CD4-positive, alpha-beta T cell treated with Interleukin-17A for 4 hours (primary cell): Measurements from ENCODE around the gene STARD9.
"Not testable (repeated sequence)": the region's sequence is repeated elsewhere in the genome, so short reads cannot be mapped to it uniquely, and the experiment has no call there.

Experiments used
- DNase-seq: peaks from one replicate; pipeline ENCODE4 v3.0.0-alpha.2; 2020; ENCODE audit warnings: mixed read lengths

The STARD9 gene

DNA sequence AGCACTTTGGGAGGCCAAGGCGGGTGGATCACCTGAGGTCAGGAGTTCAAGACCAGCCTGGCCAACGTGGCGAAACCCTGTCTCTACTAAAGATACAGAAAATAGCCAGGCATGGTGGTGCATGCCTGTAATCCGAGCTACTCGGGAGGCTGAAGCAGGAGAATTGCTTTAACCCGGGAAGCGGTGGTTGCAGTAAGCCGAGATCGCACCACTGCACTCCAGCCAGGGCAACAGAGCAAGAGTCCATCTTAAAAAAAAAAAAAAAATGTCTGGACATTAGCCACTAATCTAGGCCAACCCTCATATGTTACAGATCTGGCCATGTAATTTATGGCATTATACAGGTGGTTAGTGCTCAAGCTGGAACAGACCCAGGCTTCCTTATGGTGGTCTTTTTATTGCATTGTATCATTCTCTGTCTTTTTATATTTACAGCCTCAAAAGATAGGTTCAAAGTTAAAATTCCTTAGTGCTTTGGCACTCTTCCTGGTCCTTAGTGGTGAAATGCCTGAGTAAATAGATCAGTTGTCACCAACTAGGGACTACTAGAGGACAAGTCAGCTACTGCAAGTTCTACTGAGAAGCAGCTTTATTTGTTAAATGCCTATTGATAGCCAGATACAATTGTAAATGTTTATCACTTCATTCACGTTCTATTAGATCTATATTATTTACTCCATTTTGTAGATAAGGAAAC lies 16.0 kb downstream of the STARD9 start:
- DNase-seq: no peak

GRCh38 chr15:42592716-42593115 lies 17.3 kb downstream of the STARD9 start:
- no peak for DNase-seq

- no peak for DNase-seq
These were observed 17.7 kb downstream of the STARD9 start for GRCh38 chr15:42593143-42593542.

GRCh38 chr15:42594095-42594494 lies 18.7 kb downstream of the STARD9 start:
- DNase-seq: no peak

DNA sequence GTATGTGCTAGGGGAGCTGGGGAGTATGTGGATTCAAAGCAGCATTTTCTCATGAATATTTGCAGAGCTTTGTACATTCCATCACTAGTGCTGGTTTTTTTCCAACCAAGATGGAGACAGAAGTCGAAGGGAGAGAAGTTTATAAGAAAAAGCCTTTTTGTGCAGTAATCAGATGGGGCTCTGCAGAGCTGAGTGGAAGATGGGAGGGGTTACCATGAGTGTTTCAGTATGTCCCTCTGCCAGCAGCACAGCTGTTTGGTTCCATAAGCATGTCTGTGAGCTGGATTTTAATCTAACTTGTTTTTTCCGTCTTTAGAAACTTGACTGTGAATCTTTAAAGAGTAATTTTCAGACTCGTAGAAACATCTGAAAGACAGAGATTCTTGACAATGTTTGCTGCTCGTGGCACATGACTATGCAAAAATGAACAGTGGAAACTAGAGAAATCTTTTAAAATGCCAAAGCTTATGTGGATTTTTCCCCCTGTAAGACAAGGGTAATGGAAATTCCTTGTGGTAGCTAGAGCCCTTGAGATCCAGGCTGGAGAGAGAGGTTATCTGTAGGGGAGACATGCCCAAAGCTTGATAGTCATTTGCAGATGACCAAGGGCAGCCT lies 20.3 kb downstream of the STARD9 start:
- no peak for DNase-seq

- DNase-seq: not testable (repeated sequence)
These were observed 25.9 kb downstream of the STARD9 start for GRCh38 chr15:42601316-42601715.

- DNase-seq: no peak
These were observed 27.1 kb downstream of the STARD9 start for GRCh38 chr15:42602501-42602900.

DNA sequence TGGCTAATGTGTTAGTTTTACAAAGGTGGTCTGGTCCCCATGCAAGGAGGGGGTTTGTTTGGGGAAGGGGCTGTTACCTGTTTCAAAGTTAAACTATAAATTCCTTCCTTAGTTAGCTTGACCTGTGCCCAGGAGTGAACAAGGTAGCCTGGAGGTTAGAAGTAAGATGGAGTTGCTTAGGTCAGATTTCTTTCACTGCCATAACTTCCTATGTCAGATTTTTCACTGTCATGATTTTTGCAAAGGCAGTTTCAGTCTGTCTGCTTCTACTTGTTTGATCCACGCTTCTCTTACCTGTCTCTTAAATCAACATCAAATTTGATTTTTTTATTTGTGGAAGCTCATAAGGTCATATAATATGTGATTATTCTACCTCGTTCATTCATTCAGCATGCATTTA lies 28.6 kb downstream of the STARD9 start:
- DNase-seq: no peak

- DNase-seq: peak; percentile 6
These were observed 29.7 kb downstream of the STARD9 start for GRCh38 chr15:42604894-42605744.

GRCh38 chr15:42605796-42606195 lies 30.4 kb downstream of the STARD9 start:
- no peak for DNase-seq

DNA sequence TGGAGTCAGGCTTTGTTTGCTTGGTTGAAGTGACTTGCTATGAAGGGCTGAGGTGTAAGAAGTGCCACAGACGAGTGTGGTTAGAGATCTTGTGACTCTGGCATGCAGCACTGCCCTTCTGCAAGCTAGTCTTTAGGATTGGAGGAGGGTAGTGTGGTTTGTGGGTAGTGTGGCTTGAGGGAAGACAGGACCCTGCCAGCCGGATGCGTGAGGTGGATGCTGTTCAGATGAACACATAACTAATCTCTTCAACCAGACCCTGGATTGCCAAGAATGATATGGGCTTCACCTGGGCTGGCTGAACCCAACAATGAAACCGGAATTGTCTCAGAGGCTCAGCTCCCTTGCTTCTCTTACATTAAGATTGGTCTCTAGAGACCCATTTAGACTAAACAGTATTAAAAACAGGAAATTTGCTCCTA lies 32.7 kb downstream of the STARD9 start:
- DNase-seq: peak; percentile 44

DNA sequence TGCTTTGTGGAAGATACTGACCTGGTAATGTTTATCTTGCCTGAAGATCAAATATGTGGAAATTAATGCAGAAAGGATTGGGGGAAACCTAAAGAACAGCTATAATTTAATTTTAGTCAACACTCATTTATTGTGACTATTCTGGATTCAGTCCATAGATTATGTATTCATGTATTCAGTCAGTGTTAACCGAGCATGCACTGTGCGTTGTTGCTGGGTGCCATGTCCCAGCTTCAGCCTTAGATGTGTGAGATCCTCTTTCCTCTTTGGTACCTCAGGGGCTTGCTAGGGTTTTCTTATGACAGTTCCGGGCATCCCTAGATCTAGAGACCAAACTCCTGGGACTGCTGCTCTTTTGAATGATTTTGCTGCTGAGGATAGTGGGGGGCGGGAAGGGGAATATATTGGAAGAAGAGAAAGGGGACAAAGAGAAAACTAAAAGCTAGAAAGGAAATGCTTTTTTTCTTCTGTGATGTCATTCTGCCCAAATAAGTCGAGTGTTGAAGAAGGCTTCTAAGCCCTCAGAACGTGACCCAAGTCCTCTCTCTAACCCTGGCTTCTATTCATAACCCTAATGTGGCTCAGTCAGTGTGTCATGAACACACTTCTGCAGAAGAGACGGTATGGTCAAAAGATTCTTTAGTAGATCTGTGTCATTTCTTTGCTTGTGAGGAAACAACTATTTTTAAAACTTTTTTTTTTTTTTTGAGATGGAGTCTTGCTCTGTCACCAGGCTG lies 33.5 kb downstream of the STARD9 start:
- DNase-seq: peak; percentile 4

GRCh38 chr15:42611532-42611931 lies 36.1 kb downstream of the STARD9 start:
- no peak for DNase-seq

- DNase-seq: no peak
These were observed 37.0 kb downstream of the STARD9 start for GRCh38 chr15:42612367-42612912.

DNA sequence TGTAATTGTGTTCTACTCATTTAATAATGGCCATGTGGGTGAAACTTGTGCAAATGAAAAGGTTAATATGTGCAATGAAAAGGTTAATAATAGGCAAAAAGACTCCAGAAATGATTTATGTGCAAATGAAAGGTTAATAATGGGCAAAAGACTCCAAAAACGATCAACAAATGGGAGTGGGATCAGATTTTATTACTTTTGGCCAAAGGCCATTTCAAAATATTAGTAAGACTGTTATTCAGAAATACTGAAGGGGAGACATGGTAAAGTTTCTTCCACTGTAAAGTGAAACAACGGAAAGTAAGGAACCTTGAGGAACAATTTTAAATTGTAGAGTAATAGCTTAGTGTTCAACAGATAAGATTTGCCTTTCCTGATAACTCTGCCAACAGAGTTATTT lies 40.7 kb downstream of the STARD9 start:
- DNase-seq: no peak

GRCh38 chr15:42619656-42620371 lies 44.4 kb downstream of the STARD9 start:
- DNase-seq: no peak

- no peak for DNase-seq
These were observed 46.0 kb downstream of the STARD9 start for GRCh38 chr15:42621386-42621785.

DNA sequence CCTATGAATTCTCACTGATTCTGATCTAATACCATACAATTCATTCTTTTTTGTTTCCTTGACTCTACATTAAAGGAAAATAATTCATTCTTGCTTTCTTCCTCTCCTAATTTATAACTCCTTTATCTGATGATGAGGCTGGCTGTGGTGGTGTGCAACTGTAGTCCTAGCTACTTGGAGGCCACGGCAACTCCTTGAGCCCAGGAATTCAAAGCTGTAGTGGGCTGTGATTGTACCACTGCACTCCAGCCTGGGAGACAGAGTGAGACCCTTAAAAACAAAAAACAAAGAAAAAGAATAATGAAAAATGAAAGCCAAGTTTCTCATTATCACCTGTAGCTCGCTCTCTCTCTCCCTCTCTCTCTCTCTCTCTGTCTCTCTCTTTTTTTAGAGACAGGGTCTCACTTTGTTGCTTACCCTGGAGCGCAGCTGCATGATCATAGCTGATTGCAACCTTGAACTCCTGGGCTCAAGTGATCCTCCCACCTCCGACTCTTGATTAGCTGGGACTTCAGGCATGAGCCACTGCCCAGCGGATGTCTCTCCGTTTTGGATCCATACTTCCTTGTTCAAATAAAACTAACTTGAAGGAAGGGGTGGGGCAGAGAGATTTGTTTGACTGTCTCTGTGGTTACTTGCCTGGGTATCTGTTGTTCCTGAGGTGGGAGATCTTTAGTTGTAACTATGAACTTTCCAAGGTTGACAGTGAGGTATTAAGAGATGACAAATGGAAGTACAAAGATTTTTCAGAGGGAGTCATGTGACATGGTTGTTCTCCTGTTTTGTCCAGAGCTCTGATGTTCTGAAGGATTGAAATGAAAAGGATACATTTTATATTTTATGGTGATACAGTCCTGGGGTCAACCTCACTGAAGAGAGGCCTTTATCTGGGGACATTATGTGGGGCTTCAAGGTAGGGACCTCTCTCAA lies 46.9 kb downstream of the STARD9 start:
- DNase-seq: no peak

DNA sequence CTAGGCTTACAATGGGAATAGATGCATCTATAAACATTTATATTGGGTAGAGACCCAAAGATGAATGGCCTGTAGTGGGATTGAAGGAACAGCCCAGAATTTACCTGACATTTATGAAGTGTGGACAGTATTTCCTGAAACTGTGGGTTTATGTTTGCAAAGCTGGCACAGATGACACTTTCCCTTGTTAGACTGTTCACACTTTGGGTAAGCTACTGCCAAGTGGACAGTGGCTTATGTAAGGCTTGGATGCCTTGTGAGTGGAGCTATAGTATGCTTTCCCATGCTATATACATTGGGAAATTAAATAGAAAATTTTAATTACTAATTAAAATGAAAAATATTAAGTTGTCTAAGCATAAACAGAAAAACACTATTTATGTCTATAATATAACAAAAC lies 48.5 kb downstream of the STARD9 start:
- DNase-seq: no peak

DNA sequence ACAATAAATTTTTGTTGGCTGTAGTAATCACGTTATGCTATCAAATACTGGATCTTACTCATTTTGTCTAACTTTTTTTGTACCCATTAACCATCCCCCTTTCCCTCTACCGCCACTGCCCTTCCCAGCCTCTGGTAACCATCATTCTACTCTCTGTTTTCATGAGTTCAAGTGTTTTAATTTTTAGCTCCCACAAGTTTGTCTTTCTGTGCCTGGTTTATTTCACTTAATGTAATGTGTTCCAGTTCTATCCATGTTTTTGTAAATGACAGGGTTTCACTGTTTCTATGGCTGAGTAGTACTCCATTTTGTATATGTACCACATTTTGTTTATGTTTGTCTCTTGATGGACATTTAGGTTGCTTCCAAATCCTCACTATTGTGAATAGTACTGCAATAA lies 52.1 kb downstream of the STARD9 start:
- DNase-seq: no peak

DNA sequence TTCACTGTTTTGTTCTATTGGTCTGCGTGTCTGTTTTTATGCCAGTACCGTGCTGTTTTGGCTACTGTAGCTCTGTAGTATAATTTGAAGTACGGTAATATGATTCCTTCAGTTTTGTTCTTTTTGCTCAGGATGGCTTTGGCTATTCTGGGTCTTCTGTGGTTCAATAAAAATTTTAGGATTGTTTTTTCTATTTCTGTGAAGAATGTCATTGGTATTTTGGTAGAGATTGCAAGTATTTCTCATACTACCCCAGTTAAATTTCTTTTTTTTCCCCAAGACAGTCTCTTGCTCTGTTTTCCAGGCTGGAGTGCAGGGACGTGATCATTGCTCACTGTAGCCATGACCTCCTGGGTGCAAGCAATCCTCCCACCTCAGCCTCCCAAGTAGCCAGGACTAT lies 53.4 kb downstream of the STARD9 start:
- DNase-seq: no peak
